Natural killer cell (primary cell): ENCODE results near the gene CYP8B1. TPM values are rescaled to one million over a fixed set of nuclear protein-coding genes. Genes with fewer than 3 reads are reported as not detected.

Experiments
- ATAC-seq, 3 donors: fragments of 150-1000 bp in 2 of 3; fragments of 200-7000 bp in 1 of 3; cut with Tn5 transposase; 1 replicate in 1 of 3; 2 replicates in 2 of 3; pipeline ENCODE4 v1.10.0; 2021; ENCODE audit warnings: mild to moderate bottlenecking in 2 of 3, moderate library complexity in 2 of 3
- DNase-seq, 2 donors: peaks; one replicate each; pipeline versions ENCODE4 v3.0.0 to v3.0.0-alpha.2; 2013 to 2021; ENCODE audit warnings: mixed read lengths in 1 of 2
- H3K27ac ChIP-seq: one replicate; pipeline ENCODE4 v1.5.1; 2013; ENCODE audit warnings: mild to moderate bottlenecking, low read length
- H3K27me3 ChIP-seq: one replicate; pipeline ENCODE4 v1.6.1; 2013; ENCODE audit warnings: low read length; ENCODE audit not compliant: control insufficient read depth, insufficient read depth
- H3K36me3 ChIP-seq: one replicate; pipeline ENCODE4 v1.6.1; 2013; ENCODE audit warnings: low read length; ENCODE audit not compliant: control insufficient read depth, insufficient read depth
- H3K4me1 ChIP-seq: one replicate; pipeline ENCODE4 v1.6.1; 2013; ENCODE audit warnings: low read length; ENCODE audit not compliant: control insufficient read depth, insufficient read depth
- H3K4me3 ChIP-seq: one replicate; pipeline ENCODE4 v1.5.1; 2013; ENCODE audit warnings: low read length
- H3K9me3 ChIP-seq: one replicate; pipeline ENCODE4 v1.6.1; 2013; ENCODE audit warnings: low read length; ENCODE audit not compliant: control insufficient read depth, insufficient read depth
- H3K27ac Mint-ChIP-seq, 2 donors: one replicate each; pipeline ENCODE4 v1.8.0; 2022; ENCODE audit warnings: mild to moderate bottlenecking in 2 of 2, mixed read lengths in 2 of 2, moderate library complexity in 1 of 2
- H3K27me3 Mint-ChIP-seq, 2 donors: one replicate each; pipeline ENCODE4 v1.8.0; 2022; ENCODE audit warnings: low read depth in 2 of 2, mixed read lengths in 2 of 2
- H3K36me3 Mint-ChIP-seq: one replicate; pipeline ENCODE4 v1.8.0; 2022; ENCODE audit warnings: mixed read lengths
- H3K4me1 Mint-ChIP-seq, 2 donors: one replicate each; pipeline ENCODE4 v1.8.0; 2022; ENCODE audit warnings: mixed read lengths in 2 of 2
- H3K4me3 Mint-ChIP-seq: one replicate; pipeline ENCODE4 v1.8.0; 2022; ENCODE audit warnings: mild to moderate bottlenecking, moderate library complexity, mixed read lengths
- H3K9me3 Mint-ChIP-seq, 2 donors: one replicate each; pipeline ENCODE4 v1.8.0; 2022; ENCODE audit warnings: mixed read lengths in 2 of 2
- WGBS: methylation state at CpG from one replicate; pipeline ENCODE4 v1.1.7; 2013; ENCODE audit warnings: missing lambda C conversion rate; ENCODE audit not compliant: insufficient coverage; 5-methylcytosine and 5-hydroxymethylcytosine counted together
- intact Hi-C: fragments of 100-400 bp; cut with micrococcal nuclease; formaldehyde crosslinking; loops from one replicate; pipeline ENCODE4 v1.14.2; 2022
- total RNA-seq, 4 donors: library from RNA; stranded (reverse); fragments of 120-200 nt in 1 of 4; gene quantifications; one replicate each; pipeline versions ENCODE4 v1.2.3 to v1.2.4, GENCODE V29; 2013 to 2022
- TF ChIP-seq, protein P1 (sequence below): fragments of 200-600 bp; IDR thresholded peaks from one replicate; pipeline ENCODE4 v1.8.0; 2022; ENCODE audit warnings: antibody characterized with exemption

CYP8B1 gene
- total RNA-seq, 3 donors from 2014 or later (not counting 1 experiment from before 2014, with no cell fraction given): not detected

DNA sequence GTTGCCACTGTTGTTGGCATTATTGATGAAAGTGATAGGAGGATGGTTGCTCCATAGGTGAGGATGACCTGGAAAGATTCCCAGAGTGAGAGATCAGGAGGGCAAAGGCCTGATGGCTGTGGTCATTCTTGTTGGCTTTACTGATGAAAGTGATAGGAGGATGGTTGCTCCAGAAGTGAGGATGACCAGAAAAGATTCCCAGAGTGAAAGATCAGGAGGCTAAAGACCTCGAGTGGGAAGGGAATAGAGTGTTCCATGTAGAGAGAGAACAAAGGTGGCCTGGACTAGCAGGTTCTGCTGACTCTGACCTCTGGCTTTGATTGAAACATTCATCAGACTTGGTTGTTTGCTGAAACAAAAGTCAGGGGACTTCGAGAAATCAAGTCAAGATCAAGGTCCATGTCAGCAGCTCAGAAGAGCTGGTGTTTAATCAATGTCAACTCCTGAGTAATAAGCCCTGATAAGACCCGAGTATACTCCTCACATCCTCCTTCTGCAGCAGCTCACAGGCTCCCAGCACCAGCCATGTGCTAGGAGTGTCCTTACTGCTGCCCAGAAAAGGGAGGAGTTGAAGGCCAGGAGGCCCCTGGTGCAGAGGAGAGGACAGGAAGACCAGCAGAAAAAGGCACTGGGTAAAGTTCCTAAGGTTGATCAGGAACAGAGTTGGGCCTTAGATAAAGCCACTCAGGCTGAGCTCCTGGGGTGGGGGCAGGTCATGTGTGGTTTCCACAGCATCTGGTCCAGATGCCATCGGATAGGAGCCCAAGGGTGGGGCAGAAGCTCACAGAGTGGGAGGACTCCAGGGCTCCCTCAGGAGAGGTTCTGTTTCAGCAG is 19.9 kb downstream of the CYP8B1 start:
- intact Hi-C loops: no loop called here
- Histone ChIP-seq H3K9me3 (no peaks in the 10 kb centered on the region), H3K4me1 (no peaks in the 10 kb centered on the region), H3K36me3 (no peaks in the 10 kb centered on the region), H3K4me3 (no peak overlapping the region), H3K27me3 (no peaks in the 10 kb centered on the region), H3K27ac (no peak overlapping the region)
- Mint-ChIP-seq H3K36me3 (no peaks in the 10 kb centered on the region), H3K4me1 (peaks cover 0 to 2% of the 10 kb centered on the region in 2 donors), H3K4me3 (no peak overlapping the region), H3K27ac (no peak overlapping the region), H3K27me3 (peaks cover 6 to 11% of the 10 kb centered on the region in 2 donors), H3K9me3 (peaks cover 0 to 2% of the 10 kb centered on the region in 2 donors)
- TF ChIP-seq, protein P1, sequence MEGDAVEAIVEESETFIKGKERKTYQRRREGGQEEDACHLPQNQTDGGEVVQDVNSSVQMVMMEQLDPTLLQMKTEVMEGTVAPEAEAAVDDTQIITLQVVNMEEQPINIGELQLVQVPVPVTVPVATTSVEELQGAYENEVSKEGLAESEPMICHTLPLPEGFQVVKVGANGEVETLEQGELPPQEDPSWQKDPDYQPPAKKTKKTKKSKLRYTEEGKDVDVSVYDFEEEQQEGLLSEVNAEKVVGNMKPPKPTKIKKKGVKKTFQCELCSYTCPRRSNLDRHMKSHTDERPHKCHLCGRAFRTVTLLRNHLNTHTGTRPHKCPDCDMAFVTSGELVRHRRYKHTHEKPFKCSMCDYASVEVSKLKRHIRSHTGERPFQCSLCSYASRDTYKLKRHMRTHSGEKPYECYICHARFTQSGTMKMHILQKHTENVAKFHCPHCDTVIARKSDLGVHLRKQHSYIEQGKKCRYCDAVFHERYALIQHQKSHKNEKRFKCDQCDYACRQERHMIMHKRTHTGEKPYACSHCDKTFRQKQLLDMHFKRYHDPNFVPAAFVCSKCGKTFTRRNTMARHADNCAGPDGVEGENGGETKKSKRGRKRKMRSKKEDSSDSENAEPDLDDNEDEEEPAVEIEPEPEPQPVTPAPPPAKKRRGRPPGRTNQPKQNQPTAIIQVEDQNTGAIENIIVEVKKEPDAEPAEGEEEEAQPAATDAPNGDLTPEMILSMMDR: no peak
- 74% methylated on average over 4 of the region's 4 CpGs for WGBS
- DNase-seq: no peak
- ATAC-seq: no peak

- Mint-ChIP-seq H3K27me3 (peaks cover 3 to 7% of the 10 kb centered on the region in 2 donors), H3K4me3 (no peak overlapping the region), H3K4me1 (peaks cover 0 to 6% of the 10 kb centered on the region in 2 donors), H3K36me3 (no peaks in the 10 kb centered on the region), H3K27ac (no peak overlapping the region), H3K9me3 (no peaks in the 10 kb centered on the region)
- intact Hi-C loops: no loop called here
- TF ChIP-seq, protein P1: no peak
- ATAC-seq (no peak), DNase-seq (no peak)
- no peaks in the 10 kb centered on the region for H3K4me1 ChIP-seq
- H3K27me3 ChIP-seq: no peaks in the 10 kb centered on the region
- H3K36me3 ChIP-seq: no peaks in the 10 kb centered on the region
- no peaks in the 10 kb centered on the region for H3K9me3 ChIP-seq
- no peak overlapping the region for H3K27ac ChIP-seq
- no peak overlapping the region for H3K4me3 ChIP-seq
These were observed 20.5 kb downstream of the CYP8B1 start for GRCh38 chr3:42855219-42855546.

GRCh38 chr3:42853739-42854302 is 21.9 kb downstream of the CYP8B1 start:
- no peaks in the 10 kb centered on the region for H3K9me3 Mint-ChIP-seq
- Histone ChIP-seq H3K9me3 (no peaks in the 10 kb centered on the region), H3K27me3 (no peaks in the 10 kb centered on the region), H3K4me3 (no peak overlapping the region), H3K27ac (no peak overlapping the region), H3K36me3 (no peaks in the 10 kb centered on the region), H3K4me1 (no peaks in the 10 kb centered on the region)
- no peak for ATAC-seq
- H3K4me3 Mint-ChIP-seq: no peak overlapping the region
- H3K36me3 Mint-ChIP-seq: no peaks in the 10 kb centered on the region
- peaks cover 4 to 8% of the 10 kb centered on the region in 2 donors for H3K4me1 Mint-ChIP-seq
- intact Hi-C loops: no loop called here
- H3K27ac Mint-ChIP-seq: no peak overlapping the region
- DNase-seq: no peak
- TF ChIP-seq, protein P1: no peak
- H3K27me3 Mint-ChIP-seq: peaks cover 0 to 4% of the 10 kb centered on the region in 2 donors
- 93% methylated on average over 4 of the region's 4 CpGs for WGBS
